H1 (cell line): Measurements from ENCODE around the gene CCDC171. TPM values are rescaled to one million over a fixed set of nuclear protein-coding genes. Genes with fewer than 3 reads are reported as not detected.
A peak's percentile ranks its signal among the peaks of the same experiment; 100 is the strongest.

Source experiments
- CTCF ChIA-PET: fragments of 300-600 bp; sonication (Branson Sonifier 250); formaldehyde crosslinking; loops from one replicate; lab custom pipeline; 2021; ENCODE audit not compliant: partially characterized antibody; lab: Charles Lee
- POLR2A ChIA-PET: fragments of 300-600 bp; sonication (Branson Sonifier 250); formaldehyde crosslinking; loops from one replicate; lab custom pipeline; 2021; ENCODE audit warnings: inconsistent platforms; ENCODE audit not compliant: partially characterized antibody; lab: Charles Lee
- DNase-seq, 2 experiments: peaks; one replicate each; pipeline versions ENCODE4 v3.0.0 to v3.0.0-alpha.2; 2010 to 2022; ENCODE audit warnings: low spot score in 2 of 2, low read depth in 1 of 2, mixed read lengths in 1 of 2
- FAIRE-seq: peaks from 2 replicates; lab custom pipeline; 2011; peaks lifted over from hg19 to GRCh38; lab: Jason Lieb, UNC
- H2AFZ ChIP-seq: 2 replicates; pipeline ENCODE4 v1.8.1; 2012; ENCODE audit warnings: low read length, inconsistent platforms
- H2AK5ac ChIP-seq: 2 replicates; pipeline ENCODE4 v1.6.1; 2013; ENCODE audit warnings: low read depth, low read length
- H2BK120ac ChIP-seq: replicated peaks from 2 replicates; pipeline ENCODE3; 2013; ENCODE audit warnings: low read depth, low read length, inconsistent platforms
- H2BK12ac ChIP-seq: 2 replicates; pipeline ENCODE4 v1.6.1; 2013; ENCODE audit warnings: low read depth, low read length
- H2BK15ac ChIP-seq: 2 replicates; pipeline ENCODE4 v1.6.1; 2013; ENCODE audit warnings: low read length
- H2BK20ac ChIP-seq: 2 replicates; pipeline ENCODE4 v1.6.1; 2013; ENCODE audit warnings: low read length
- H2BK5ac ChIP-seq: 2 replicates; pipeline ENCODE4 v1.6.1; 2013; ENCODE audit warnings: low read depth, low read length
- H3K14ac ChIP-seq: 2 replicates; pipeline ENCODE4 v1.6.1; 2013; ENCODE audit warnings: inconsistent platforms; ENCODE audit not compliant: insufficient read length
- H3K18ac ChIP-seq: 2 replicates; pipeline ENCODE4 v1.6.1; 2013; ENCODE audit warnings: low read length; ENCODE audit errors: extremely low read depth
- H3K23ac ChIP-seq: 2 replicates; pipeline ENCODE4 v1.6.1; 2013; ENCODE audit warnings: inconsistent platforms; ENCODE audit not compliant: insufficient read length
- H3K23me2 ChIP-seq: 2 replicates; pipeline ENCODE4 v1.6.1; 2013; ENCODE audit warnings: low read depth, low read length
- H3K27ac ChIP-seq: 2 replicates; pipeline ENCODE4 v1.6.1; 2011; ENCODE audit warnings: low read depth, low read length, inconsistent platforms
- H3K27me3 ChIP-seq, 4 experiments: replicated peaks in 1 of 4; 1 replicate in 1 of 4; 2 replicates in 3 of 4; pipeline versions ENCODE4 v1.6.1 to v1.8.1; 2011 to 2013; ENCODE audit warnings: low read length in 3 of 4, mild to moderate bottlenecking in 3 of 4, inconsistent platforms in 2 of 4, mixed read lengths in 2 of 4, moderate library complexity in 1 of 4; ENCODE audit not compliant: control insufficient read depth in 3 of 4, insufficient read depth in 3 of 4; ENCODE audit errors: extremely low read depth in 1 of 4
- H3K36me3 ChIP-seq, 4 experiments: 2 replicates each; pipeline versions ENCODE4 v1.6.1 to v1.8.1; 2011 to 2013; ENCODE audit warnings: mild to moderate bottlenecking in 4 of 4, low read length in 3 of 4, moderate library complexity in 2 of 4, control low read depth in 1 of 4, inconsistent platforms in 1 of 4; ENCODE audit not compliant: insufficient read depth in 4 of 4, control insufficient read depth in 2 of 4
- H3K4ac ChIP-seq: replicated peaks from 2 replicates; pipeline ENCODE3; 2013; ENCODE audit warnings: low read length, low read depth, mixed read lengths, inconsistent platforms; ENCODE audit not compliant: insufficient read length
- H3K4me1 ChIP-seq, 4 experiments: replicated peaks in 1 of 4; 1 replicate in 1 of 4; 2 replicates in 3 of 4; pipeline versions ENCODE4 v1.6.1 to v1.8.1; 2011 to 2013; ENCODE audit warnings: low read length in 3 of 4, inconsistent platforms in 2 of 4, mixed read lengths in 1 of 4; ENCODE audit not compliant: insufficient read depth in 4 of 4, control insufficient read depth in 3 of 4
- H3K4me2 ChIP-seq, 2 experiments: 2 replicates each; pipeline versions ENCODE4 v1.6.1 to v1.8.1; 2011 to 2013; ENCODE audit warnings: low read depth in 2 of 2, low read length in 2 of 2, control low read depth in 1 of 2, inconsistent platforms in 1 of 2, mild to moderate bottlenecking in 1 of 2; ENCODE audit not compliant: insufficient read depth in 1 of 2
- H3K4me3 ChIP-seq, 4 experiments: fragments of 200-600, 300-600 bp in 1 of 4; sonication (generic), shearing (Covaris generic), sonication (Bioruptor Twin) in 1 of 4; 2 replicates each; pipeline versions ENCODE4 v1.5.1 to v1.8.1; 2011 to 2016; ENCODE audit warnings: low read length in 4 of 4, low read depth in 3 of 4, control low read depth in 2 of 4, inconsistent platforms in 2 of 4, mild to moderate bottlenecking in 2 of 4, mixed read lengths in 1 of 4, moderate library complexity in 1 of 4; ENCODE audit not compliant: insufficient read depth in 2 of 4; ENCODE audit errors: extremely low read depth in 1 of 4
- H3K56ac ChIP-seq: replicated peaks from 2 replicates; pipeline ENCODE3; 2013; ENCODE audit warnings: low read depth, mild to moderate bottlenecking, mixed read lengths, low read length, inconsistent platforms; ENCODE audit not compliant: insufficient read length
- H3K79me1 ChIP-seq: 2 replicates; pipeline ENCODE4 v1.6.1; 2013; ENCODE audit warnings: low read depth, low read length, control low read depth
- H3K79me2 ChIP-seq, 2 experiments: 2 replicates each; pipeline versions ENCODE4 v1.6.1 to v1.8.1; 2012 to 2013; ENCODE audit warnings: low read length in 2 of 2, mild to moderate bottlenecking in 2 of 2, inconsistent platforms in 1 of 2; ENCODE audit not compliant: insufficient read depth in 2 of 2, control insufficient read depth in 1 of 2
- H3K9ac ChIP-seq, 4 experiments: replicated peaks in 1 of 4; 1 replicate in 1 of 4; 2 replicates in 3 of 4; pipeline versions ENCODE4 v1.6.1 to v1.8.1; 2011 to 2013; ENCODE audit warnings: low read depth in 3 of 4, low read length in 3 of 4, control low read depth in 2 of 4, mild to moderate bottlenecking in 2 of 4, moderate library complexity in 2 of 4, inconsistent platforms in 1 of 4; ENCODE audit errors: extremely low read depth in 1 of 4
- H3K9me3 ChIP-seq, 2 experiments: 2 replicates each; pipeline versions ENCODE4 v1.6.1 to v1.8.1; 2012 to 2013; ENCODE audit warnings: mild to moderate bottlenecking in 2 of 2, moderate library complexity in 2 of 2, control low read depth in 1 of 2, inconsistent platforms in 1 of 2, low read depth in 1 of 2, low read length in 1 of 2, mixed read lengths in 1 of 2; ENCODE audit not compliant: insufficient read depth in 2 of 2
- H4K20me1 ChIP-seq, 2 experiments: replicated peaks in 1 of 2; 2 replicates each; pipeline versions ENCODE3 to v1.8.1; 2011 to 2013; ENCODE audit warnings: inconsistent platforms in 2 of 2, low read length in 2 of 2, mild to moderate bottlenecking in 1 of 2; ENCODE audit not compliant: insufficient read depth in 2 of 2, control insufficient read depth in 1 of 2
- H4K5ac ChIP-seq: 2 replicates; pipeline ENCODE4 v1.6.1; 2013; ENCODE audit warnings: low read length, low read depth, mixed read lengths, inconsistent platforms; ENCODE audit not compliant: insufficient read length
- H4K8ac ChIP-seq: 2 replicates; pipeline ENCODE4 v1.8.0; 2013; ENCODE audit warnings: mild to moderate bottlenecking, moderate library complexity, low read length, inconsistent platforms; ENCODE audit not compliant: insufficient read depth; ENCODE audit errors: extremely low read depth
- H4K91ac ChIP-seq: replicated peaks from 2 replicates; pipeline ENCODE3; 2013; ENCODE audit warnings: low read length, mixed read lengths, inconsistent platforms; ENCODE audit not compliant: insufficient read length
- RAD21 ChIP-seq, 2 experiments: IDR thresholded peaks in 1 of 2; conservative IDR thresholded peaks in 1 of 2; 2 replicates each; pipeline ENCODE4 v1.6.1; 2011; ENCODE audit warnings: low read depth in 2 of 2, low read length in 2 of 2, improper control_type of control experiment in 1 of 2, inconsistent platforms in 1 of 2, mild to moderate bottlenecking in 1 of 2, moderate library complexity in 1 of 2
- SP1 ChIP-seq: IDR thresholded peaks from 2 replicates; pipeline ENCODE4 v1.6.1; 2011; ENCODE audit warnings: low read depth, low read length
- WGBS, 2 experiments: shearing (Covaris generic) in 1 of 2; methylation state at CpG; one replicate each; pipeline versions ENCODE4 v1.1.6 to v1.1.7; 2013 to 2015; ENCODE audit warnings: low lambda C conversion rate in 2 of 2, mixed read lengths in 2 of 2, inconsistent platforms in 1 of 2, low coverage in 1 of 2, missing lambda C conversion rate in 1 of 2; ENCODE audit not compliant: insufficient replicate concordance in 2 of 2, insufficient coverage in 1 of 2, insufficient read length in 1 of 2; ENCODE audit errors: extremely low coverage in 1 of 2, missing lambda C conversion rate in 1 of 2; 5-methylcytosine and 5-hydroxymethylcytosine counted together
- polyA plus RNA-seq, 7 experiments: library from polyadenylated mRNA; depleted of rRNA in 3 of 7; stranded (reverse) in 5 of 7; unstranded in 2 of 7; fragments of >200 nt in 5 of 7; fragments of 200-250 nt in 2 of 7; gene quantifications; 1 replicate in 5 of 7; 2 replicates in 1 of 7; 4 replicates in 1 of 7; pipeline versions ENCODE4 v1.2.1 to v1.2.3, GENCODE V29; 2011 to 2013; ENCODE audit warnings: missing spikeins in 2 of 7, mixed read lengths in 2 of 7
- total RNA-seq: library from RNA; stranded (reverse); fragmentation: NEBNext Ultra II Directional; extraction: Animal tissue kit (Norgen Biotek cat#: 25700); gene quantifications from 2 replicates; pipeline ENCODE4 v1.2.1, GENCODE V29; 2021
- TF ChIP-seq, protein P1 (sequence below), 3 experiments: IDR thresholded peaks; 1 replicate in 2 of 3; 2 replicates in 1 of 3; pipeline versions ENCODE4 v1.5.1 to v1.6.1; 2011; ENCODE audit warnings: low read length in 3 of 3, mild to moderate bottlenecking in 3 of 3, inconsistent platforms in 2 of 3, low read depth in 1 of 3, moderate library complexity in 1 of 3; ENCODE audit not compliant: insufficient read depth in 1 of 3; ENCODE audit errors: control extremely low read depth in 1 of 3

Gene CCDC171
- total and polyA plus RNA-seq, 2 of the 8 experiments (the other 6 are each of a cell fraction or from before 2014, with no cell fraction given) = 0.83 to 2.3 TPM

DNA sequence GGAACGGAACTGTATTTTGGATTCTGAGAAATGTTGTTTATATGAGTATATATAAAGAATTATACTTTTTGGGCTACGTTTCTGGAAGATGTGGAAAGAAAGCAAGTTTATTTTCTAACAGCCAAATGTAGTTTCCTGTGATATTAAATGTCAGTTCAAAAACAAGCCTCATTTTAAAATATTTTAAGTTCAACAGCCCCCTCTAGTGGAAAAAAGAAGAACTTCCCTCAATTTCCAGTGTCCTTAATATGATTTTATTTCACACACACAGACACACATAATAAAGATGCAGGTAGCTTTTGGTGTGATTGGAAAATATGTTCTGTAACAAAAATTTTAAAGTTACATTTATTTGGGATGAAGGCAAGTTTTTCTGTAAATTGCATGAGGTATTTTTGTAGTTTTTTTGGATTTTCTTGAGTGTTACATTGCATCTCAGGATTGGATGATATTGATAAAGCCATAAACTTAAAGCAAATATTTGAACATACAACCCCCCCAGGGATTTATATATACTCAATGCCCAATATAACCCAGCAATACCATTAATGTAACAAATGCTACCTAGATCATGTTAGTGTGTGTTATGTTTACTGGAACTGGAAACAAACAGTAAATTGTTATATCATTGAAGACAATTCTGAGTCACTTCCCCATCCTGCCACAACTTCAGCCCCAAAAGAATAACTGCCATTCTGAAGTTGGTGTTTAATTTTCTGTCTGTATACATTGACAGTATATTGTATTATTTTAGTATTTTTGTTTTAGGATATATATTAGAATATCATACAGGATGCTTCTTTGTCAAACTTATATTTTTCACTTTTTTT, 54.0 kb downstream of the CCDC171 start:
- no peak overlapping the region for H3K18ac ChIP-seq
- TF ChIP-seq, protein P1, sequence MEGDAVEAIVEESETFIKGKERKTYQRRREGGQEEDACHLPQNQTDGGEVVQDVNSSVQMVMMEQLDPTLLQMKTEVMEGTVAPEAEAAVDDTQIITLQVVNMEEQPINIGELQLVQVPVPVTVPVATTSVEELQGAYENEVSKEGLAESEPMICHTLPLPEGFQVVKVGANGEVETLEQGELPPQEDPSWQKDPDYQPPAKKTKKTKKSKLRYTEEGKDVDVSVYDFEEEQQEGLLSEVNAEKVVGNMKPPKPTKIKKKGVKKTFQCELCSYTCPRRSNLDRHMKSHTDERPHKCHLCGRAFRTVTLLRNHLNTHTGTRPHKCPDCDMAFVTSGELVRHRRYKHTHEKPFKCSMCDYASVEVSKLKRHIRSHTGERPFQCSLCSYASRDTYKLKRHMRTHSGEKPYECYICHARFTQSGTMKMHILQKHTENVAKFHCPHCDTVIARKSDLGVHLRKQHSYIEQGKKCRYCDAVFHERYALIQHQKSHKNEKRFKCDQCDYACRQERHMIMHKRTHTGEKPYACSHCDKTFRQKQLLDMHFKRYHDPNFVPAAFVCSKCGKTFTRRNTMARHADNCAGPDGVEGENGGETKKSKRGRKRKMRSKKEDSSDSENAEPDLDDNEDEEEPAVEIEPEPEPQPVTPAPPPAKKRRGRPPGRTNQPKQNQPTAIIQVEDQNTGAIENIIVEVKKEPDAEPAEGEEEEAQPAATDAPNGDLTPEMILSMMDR (IDR thresholded peaks at IDR 0.05; ENCODE audit: control extremely low read depth in 1 of 3, insufficient read depth in 1 of 3, low read depth in 1 of 3, low read length in 3 of 3) = peak in 2 of 3 experiments; percentile 27 to 32; a peak in 2 of 4 replicates
- TF ChIP-seq SP1 = no peak
- TF ChIP-seq RAD21 (IDR thresholded peaks at IDR 0.05 in 1 of 2, conservative IDR thresholded peaks at IDR 0.05 in 1 of 2; ENCODE audit: low read depth in 2 of 2, low read length in 2 of 2) = peak in 1 of 2 experiments; percentile 60
- TF ChIP-seq, all 59 proteins: peak for 2
- H2BK15ac ChIP-seq = no peak overlapping the region
- no peak overlapping the region for H2BK120ac ChIP-seq
- H3K4ac ChIP-seq = no peak overlapping the region
- no peak overlapping the region for H2BK12ac ChIP-seq
- CTCF ChIA-PET = interaction anchor here (0.7 to 3.6 kb wide), 23 partner anchors 12 to 185 kb away, joined by 3 to 21 read pairs (median 5); partner anchors contain the start of genes CCDC171 and SNAPC3
- no peak overlapping the region for H3K23ac ChIP-seq
- H4K91ac ChIP-seq = no peak overlapping the region
- POLR2A ChIA-PET = interaction anchor here (2.6 kb wide), 1 partner anchor 96 kb away, joined by 12 read pairs; the partner anchor contains the start of gene PSIP1
- H3K79me1 ChIP-seq = no peaks in the 10 kb centered on the region
- H3K9me3 ChIP-seq = no peaks in the 10 kb centered on the region
- H3K9ac ChIP-seq = no peak overlapping the region
- no peaks in the 10 kb centered on the region for H3K23me2 ChIP-seq
- DNase-seq = no peak
- H3K27me3 ChIP-seq = no peaks in the 10 kb centered on the region
- no peak overlapping the region for H3K27ac ChIP-seq
- FAIRE-seq = no peak
- no peaks in the 10 kb centered on the region for H4K20me1 ChIP-seq
- H3K4me1 ChIP-seq = no peaks in the 10 kb centered on the region
- H4K8ac ChIP-seq = no peak overlapping the region
- H3K36me3 ChIP-seq = no peaks in the 10 kb centered on the region
- H3K4me2 ChIP-seq = no peak overlapping the region
- H3K14ac ChIP-seq = no peak overlapping the region
- H4K5ac ChIP-seq = no peak overlapping the region
- H3K79me2 ChIP-seq = no peaks in the 10 kb centered on the region
- no peak overlapping the region for H3K4me3 ChIP-seq
- 49% methylated on average over 2 of the region's 2 CpGs; no CpG with 5 or more reads in 1 of the 2 experiments for WGBS, 2 experiments
- no peak overlapping the region for H2BK5ac ChIP-seq
- H3K56ac ChIP-seq = no peak overlapping the region
- H2BK20ac ChIP-seq = no peak overlapping the region
- no peak overlapping the region for H2AFZ ChIP-seq
- no peak overlapping the region for H2AK5ac ChIP-seq
